Measurements from ENCODE around the gene CDH4.

DNA sequence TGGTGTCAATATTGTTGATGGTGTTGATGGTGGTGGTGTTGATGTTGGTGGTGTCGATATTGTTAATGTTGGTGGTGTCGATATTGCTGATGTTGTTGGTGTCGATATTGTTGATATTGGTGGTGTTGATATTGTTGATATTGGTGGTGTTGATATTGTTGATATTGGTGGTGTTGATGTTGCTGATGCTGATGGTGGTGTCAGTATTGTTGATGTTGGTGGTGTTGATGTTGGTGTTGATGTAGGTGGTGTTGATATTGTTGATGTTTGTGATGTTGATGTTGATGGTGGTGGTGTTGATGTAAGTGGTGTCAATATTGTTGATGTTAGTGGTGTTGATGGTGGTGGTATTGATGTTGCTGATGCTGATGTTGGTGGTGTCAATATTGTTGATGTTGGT is 240.0 kb downstream of the CDH4 start:
- no peak for TF ChIP-seq POLR2A (IDR thresholded peaks at IDR 0.05; ENCODE audit: low read length)
- no peak for TF ChIP-seq GATA1 (IDR thresholded peaks at IDR 0.05; ENCODE audit: low read depth, low read length)
